ENCODE results near the gene GPR68. TPM values are rescaled to one million over a fixed set of nuclear protein-coding genes. Genes with fewer than 3 reads are reported as not detected.

GPR68 gene
- polyA plus RNA-seq, 1 donor (not counting 4 experiments of a cell fraction or from before 2014, with no cell fraction given) = 1.2 TPM

DNA sequence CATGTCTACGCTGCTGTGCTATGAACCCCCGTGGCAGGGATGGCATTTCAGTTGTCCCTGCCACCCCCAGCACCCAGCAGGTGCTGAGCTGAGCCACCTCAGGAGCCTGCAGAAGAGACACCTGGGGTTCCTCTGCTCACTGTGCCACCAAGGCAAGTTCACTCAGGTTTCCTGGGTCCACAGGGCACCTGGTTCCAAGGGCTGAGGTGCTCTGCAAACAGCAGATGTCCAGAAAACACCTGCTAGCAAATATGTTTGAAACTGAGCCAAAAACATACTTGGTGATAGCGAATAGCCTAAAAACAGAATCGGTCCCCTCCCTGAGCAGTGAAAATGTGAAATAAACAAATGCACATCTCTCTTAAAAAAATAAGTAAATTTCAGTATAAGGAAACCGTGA, 35.6 kb upstream of the GPR68 start:
- Histone ChIP-seq H2AFZ (ENCODE audit: control insufficient read depth, low read length) (no peak overlapping the region), H4K20me1 (ENCODE audit: control insufficient read depth, extremely low read depth, insufficient read depth, low read length) (no peaks in the 10 kb centered on the region), H3K4me2 (ENCODE audit: control insufficient read depth, extremely low read depth, insufficient read depth, low read depth, low read length) (no peak overlapping the region), H3K9me3 (ENCODE audit: control insufficient read depth, low read depth, low read length) (no peaks in the 10 kb centered on the region), H3K4me1 (ENCODE audit: control insufficient read depth, extremely low read depth, insufficient read depth, low read length) (peaks cover 43% of the 10 kb centered on the region), H3K27ac (ENCODE audit: control insufficient read depth, insufficient read depth, low read length) (no peak overlapping the region), H3K79me2 (ENCODE audit: control insufficient read depth, insufficient read depth, low read length) (no peaks in the 10 kb centered on the region), H3K4me3 (ENCODE audit: control insufficient read depth in 2 of 3, extremely low read depth in 1 of 3, insufficient read depth in 2 of 3, low read depth in 1 of 3, low read length in 3 of 3) (no peak overlapping the region), H3K9ac (ENCODE audit: control insufficient read depth, extremely low read depth, insufficient read depth, low read length) (no peak overlapping the region), H3K9me1 (ENCODE audit: control insufficient read depth, extremely low read depth, insufficient read depth, low read length) (no peaks in the 10 kb centered on the region), H3K36me3 (ENCODE audit: control insufficient read depth in 2 of 2, extremely low read depth in 1 of 2, insufficient read depth in 2 of 2, low read length in 2 of 2) (no peaks in the 10 kb centered on the region), H3K27me3 (ENCODE audit: control insufficient read depth, extremely low read depth, insufficient read depth, low read length) (no peaks in the 10 kb centered on the region)
- FAIRE-seq = no peak
- DNase-seq (ENCODE audit: low read depth, low spot score) = no peak
- dilution Hi-C loops (cut with MboI; ENCODE audit: extremely low pct_ligation_motif_present, low sequenced_read_pairs) = loop anchor here (25.0 kb wide), 2 partner anchors 118 to 368 kb away; no protein-coding TSS in a partner anchor
- TF ChIP-seq, protein P1, sequence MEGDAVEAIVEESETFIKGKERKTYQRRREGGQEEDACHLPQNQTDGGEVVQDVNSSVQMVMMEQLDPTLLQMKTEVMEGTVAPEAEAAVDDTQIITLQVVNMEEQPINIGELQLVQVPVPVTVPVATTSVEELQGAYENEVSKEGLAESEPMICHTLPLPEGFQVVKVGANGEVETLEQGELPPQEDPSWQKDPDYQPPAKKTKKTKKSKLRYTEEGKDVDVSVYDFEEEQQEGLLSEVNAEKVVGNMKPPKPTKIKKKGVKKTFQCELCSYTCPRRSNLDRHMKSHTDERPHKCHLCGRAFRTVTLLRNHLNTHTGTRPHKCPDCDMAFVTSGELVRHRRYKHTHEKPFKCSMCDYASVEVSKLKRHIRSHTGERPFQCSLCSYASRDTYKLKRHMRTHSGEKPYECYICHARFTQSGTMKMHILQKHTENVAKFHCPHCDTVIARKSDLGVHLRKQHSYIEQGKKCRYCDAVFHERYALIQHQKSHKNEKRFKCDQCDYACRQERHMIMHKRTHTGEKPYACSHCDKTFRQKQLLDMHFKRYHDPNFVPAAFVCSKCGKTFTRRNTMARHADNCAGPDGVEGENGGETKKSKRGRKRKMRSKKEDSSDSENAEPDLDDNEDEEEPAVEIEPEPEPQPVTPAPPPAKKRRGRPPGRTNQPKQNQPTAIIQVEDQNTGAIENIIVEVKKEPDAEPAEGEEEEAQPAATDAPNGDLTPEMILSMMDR (optimal IDR thresholded peaks at IDR 0.05 in 1 of 3, IDR thresholded peaks at IDR 0.05 in 1 of 3, conservative IDR thresholded peaks at IDR 0.05 in 1 of 3; ENCODE audit: extremely low read depth in 1 of 3, insufficient read depth in 2 of 3, low read length in 3 of 3) = no peak
- TF ChIP-seq EZH2 (IDR thresholded peaks at IDR 0.05; ENCODE audit: low read length) = no peak

DNA sequence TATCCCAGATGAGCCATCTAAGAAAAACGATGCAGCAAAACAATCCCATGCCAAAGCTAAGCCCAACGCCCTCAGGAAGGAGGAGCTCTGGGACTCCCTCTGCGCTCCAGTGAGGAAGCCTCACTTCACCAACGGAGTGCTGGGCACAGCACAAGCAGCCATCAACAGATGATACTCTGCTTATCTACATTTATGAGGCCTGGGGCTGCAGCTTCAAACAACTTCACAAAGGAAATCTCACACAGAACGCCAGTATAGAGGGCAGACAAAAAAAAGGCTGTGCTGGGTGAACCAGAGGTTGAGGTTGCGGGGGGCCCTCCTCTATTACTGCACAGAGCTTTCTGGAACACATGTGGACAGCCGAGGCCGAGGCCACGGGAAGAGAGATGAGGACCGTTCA, 34.9 kb upstream of the GPR68 start:
- Histone ChIP-seq H4K20me1 (ENCODE audit: control insufficient read depth, extremely low read depth, insufficient read depth, low read length) (no peaks in the 10 kb centered on the region), H3K4me3 (ENCODE audit: control insufficient read depth in 2 of 3, extremely low read depth in 1 of 3, insufficient read depth in 2 of 3, low read depth in 1 of 3, low read length in 3 of 3) (no peak overlapping the region), H3K9ac (ENCODE audit: control insufficient read depth, extremely low read depth, insufficient read depth, low read length) (no peak overlapping the region), H3K4me2 (ENCODE audit: control insufficient read depth, extremely low read depth, insufficient read depth, low read depth, low read length) (no peak overlapping the region), H3K9me1 (ENCODE audit: control insufficient read depth, extremely low read depth, insufficient read depth, low read length) (no peaks in the 10 kb centered on the region), H2AFZ (ENCODE audit: control insufficient read depth, low read length) (no peak overlapping the region), H3K27ac (ENCODE audit: control insufficient read depth, insufficient read depth, low read length) (no peak overlapping the region), H3K4me1 (ENCODE audit: control insufficient read depth, extremely low read depth, insufficient read depth, low read length) (peaks cover 36% of the 10 kb centered on the region), H3K27me3 (ENCODE audit: control insufficient read depth, extremely low read depth, insufficient read depth, low read length) (no peaks in the 10 kb centered on the region), H3K36me3 (ENCODE audit: control insufficient read depth in 2 of 2, extremely low read depth in 1 of 2, insufficient read depth in 2 of 2, low read length in 2 of 2) (no peaks in the 10 kb centered on the region), H3K9me3 (ENCODE audit: control insufficient read depth, low read depth, low read length) (no peaks in the 10 kb centered on the region), H3K79me2 (ENCODE audit: control insufficient read depth, insufficient read depth, low read length) (no peaks in the 10 kb centered on the region)
- no peak for DNase-seq (ENCODE audit: low read depth, low spot score)
- FAIRE-seq = no peak
- dilution Hi-C loops (cut with MboI; ENCODE audit: extremely low pct_ligation_motif_present, low sequenced_read_pairs) = loop anchor here (25.0 kb wide), 2 partner anchors 117 to 367 kb away; no protein-coding TSS in a partner anchor
- no peak for TF ChIP-seq EZH2 (IDR thresholded peaks at IDR 0.05; ENCODE audit: low read length)
- TF ChIP-seq, protein P1 (optimal IDR thresholded peaks at IDR 0.05 in 1 of 3, IDR thresholded peaks at IDR 0.05 in 1 of 3, conservative IDR thresholded peaks at IDR 0.05 in 1 of 3; ENCODE audit: extremely low read depth in 1 of 3, insufficient read depth in 2 of 3, low read length in 3 of 3) = no peak

Data from keratinocyte (primary cell).